CD14-positive monocyte (primary cell): ENCODE measurements around the gene API5. TPM values are rescaled to one million over a fixed set of nuclear protein-coding genes. Genes with fewer than 3 reads are reported as not detected.

ENCODE experiments used
- DNase-seq, 3 donors: peaks; one replicate each; pipeline ENCODE4 v3.0.0-alpha.2; 2011 to 2022
- H2AFZ ChIP-seq: 2 replicates; pipeline ENCODE4 v1.6.0; 2012; ENCODE audit warnings: mild to moderate bottlenecking, low read depth, low read length, inconsistent platforms; ENCODE audit not compliant: insufficient read depth, poor library complexity, severe bottlenecking
- H3K27ac ChIP-seq, 2 donors: 1 replicate in 1 of 2; 2 replicates in 1 of 2; pipeline ENCODE4 v1.5.1; 2012 to 2013; ENCODE audit warnings: low read length in 2 of 2, control low read depth in 1 of 2, inconsistent platforms in 1 of 2, low read depth in 1 of 2, mild to moderate bottlenecking in 1 of 2
- H3K27me3 ChIP-seq, 2 donors: one replicate each; pipeline versions ENCODE4 v1.6.0 to v1.6.1; 2011 to 2013; ENCODE audit warnings: low read length in 2 of 2; ENCODE audit not compliant: control insufficient read depth in 2 of 2, insufficient read depth in 2 of 2
- H3K36me3 ChIP-seq, 2 donors: replicated peaks in 1 of 2; 1 replicate in 1 of 2; 2 replicates in 1 of 2; pipeline versions ENCODE4 v1.5.1 to v1.6.1; 2012 to 2013; ENCODE audit warnings: low read length in 2 of 2, control low read depth in 1 of 2, inconsistent platforms in 1 of 2, mild to moderate bottlenecking in 1 of 2; ENCODE audit not compliant: insufficient read depth in 2 of 2, control insufficient read depth in 1 of 2
- H3K4me1 ChIP-seq, 2 donors: 1 replicate in 1 of 2; 2 replicates in 1 of 2; pipeline versions ENCODE4 v1.5.1 to v1.6.1; 2012 to 2013; ENCODE audit warnings: low read length in 2 of 2, control low read depth in 1 of 2, inconsistent platforms in 1 of 2, mild to moderate bottlenecking in 1 of 2, moderate library complexity in 1 of 2; ENCODE audit not compliant: insufficient read depth in 2 of 2, control insufficient read depth in 1 of 2
- H3K4me2 ChIP-seq: replicated peaks from 2 replicates; pipeline ENCODE3; 2012; ENCODE audit warnings: low read length, moderate library complexity, mild to moderate bottlenecking; ENCODE audit not compliant: poor library complexity, severe bottlenecking; ENCODE audit errors: extremely low read depth
- H3K4me3 ChIP-seq, 3 experiments: fragments of 200-600 bp in 1 of 3; sonication (generic) in 1 of 3; replicated peaks in 1 of 3; 1 replicate in 2 of 3; 2 replicates in 1 of 3; pipeline ENCODE4 v1.5.1; 2011 to 2013; ENCODE audit warnings: low read length in 3 of 3, mild to moderate bottlenecking in 3 of 3, control low read depth in 2 of 3, low read depth in 2 of 3, inconsistent platforms in 1 of 3, moderate library complexity in 1 of 3
- H3K79me2 ChIP-seq: 2 replicates; pipeline ENCODE4 v1.6.0; 2012; ENCODE audit warnings: mild to moderate bottlenecking, control low read depth, inconsistent platforms, low read length, moderate library complexity; ENCODE audit not compliant: insufficient read depth
- H3K9ac ChIP-seq: 2 replicates; pipeline ENCODE4 v1.6.0; 2017; ENCODE audit warnings: low read length, mild to moderate bottlenecking; ENCODE audit not compliant: insufficient read depth, poor library complexity, severe bottlenecking
- H3K9me3 ChIP-seq, 2 donors: replicated peaks in 1 of 2; 1 replicate in 1 of 2; 2 replicates in 1 of 2; pipeline versions ENCODE4 v1.5.1 to v1.6.1; 2012 to 2013; ENCODE audit warnings: low read length in 2 of 2, control low read depth in 1 of 2; ENCODE audit not compliant: control insufficient read depth in 1 of 2, insufficient read depth in 1 of 2
- H4K20me1 ChIP-seq: 2 replicates; pipeline ENCODE4 v1.6.0; 2012; ENCODE audit warnings: mild to moderate bottlenecking, low read length, control low read depth, moderate library complexity; ENCODE audit not compliant: insufficient read depth
- H3K27ac Mint-ChIP-seq, 7 donors: one replicate each; pipeline ENCODE4 v1.8.0; 2020; ENCODE audit warnings: mild to moderate bottlenecking in 7 of 7, mixed read lengths in 7 of 7, moderate library complexity in 6 of 7, inconsistent platforms in 2 of 7
- H3K27me3 Mint-ChIP-seq, 3 donors: one replicate each; pipeline ENCODE4 v1.8.0; 2021 to 2022; ENCODE audit warnings: low read depth in 3 of 3, mild to moderate bottlenecking in 3 of 3, mixed read lengths in 3 of 3, moderate library complexity in 3 of 3, inconsistent platforms in 1 of 3
- H3K36me3 Mint-ChIP-seq, 2 donors: one replicate each; pipeline ENCODE4 v1.8.0; 2020; ENCODE audit warnings: mixed read lengths in 2 of 2, inconsistent platforms in 1 of 2, mild to moderate bottlenecking in 1 of 2
- H3K4me1 Mint-ChIP-seq: one replicate; pipeline ENCODE4 v1.8.0; 2020; ENCODE audit warnings: mild to moderate bottlenecking, mixed read lengths
- H3K4me3 Mint-ChIP-seq, 2 donors: one replicate each; pipeline ENCODE4 v1.8.0; 2020; ENCODE audit warnings: mild to moderate bottlenecking in 2 of 2, mixed read lengths in 2 of 2, moderate library complexity in 1 of 2
- H3K9me3 Mint-ChIP-seq, 7 donors: one replicate each; pipeline ENCODE4 v1.8.0; 2020 to 2022; ENCODE audit warnings: mixed read lengths in 7 of 7, mild to moderate bottlenecking in 6 of 7, moderate library complexity in 6 of 7, inconsistent platforms in 2 of 7
- CTCF ChIP-seq: fragments of 200-600 bp; IDR thresholded peaks from one replicate; pipeline ENCODE4 v1.8.0; 2022; ENCODE audit warnings: antibody characterized with exemption, mild to moderate bottlenecking
- WGBS: methylation state at CpG from one replicate; pipeline ENCODE4 v1.1.5; 2013; ENCODE audit warnings: missing lambda C conversion rate; ENCODE audit not compliant: insufficient coverage; 5-methylcytosine and 5-hydroxymethylcytosine counted together
- intact Hi-C, 2 donors: fragments of 100-400 bp; cut with micrococcal nuclease; formaldehyde crosslinking; loops; one replicate each; pipeline versions ENCODE4 v1.15.0 to v1.15.1; 2023
- polyA plus RNA-seq, 3 donors: library from polyadenylated mRNA; depleted of rRNA in 1 of 3; unstranded in 2 of 3; stranded (reverse) in 1 of 3; fragments of 300-500 nt in 2 of 3; fragments of >200 nt in 1 of 3; fragmentation: Illumina TruSeq in 2 of 3; gene quantifications; 1 replicate in 2 of 3; 2 replicates in 1 of 3; pipeline ENCODE4 v1.2.3, GENCODE V29; 2012 to 2021

The API5 gene
- polyA plus RNA-seq, 3 donors: 17.1 to 84.0 (median 65.9) TPM

GRCh38 chr11:43377389-43377788, 65.6 kb downstream of the API5 start:
- no peaks in the 10 kb centered on the region for H3K9me3 ChIP-seq
- H3K4me3 ChIP-seq: no peak overlapping the region
- no peak overlapping the region for H3K27ac ChIP-seq
- DNase-seq: no peak
- Mint-ChIP-seq H3K36me3 (peaks cover 40 to 41% of the 10 kb centered on the region in 2 donors), H3K27me3 (peaks cover 0 to 2% (median 0%) of the 10 kb centered on the region in 3 donors), H3K27ac (no peak overlapping the region), H3K4me3 (no peak overlapping the region), H3K9me3 (no peaks in the 10 kb centered on the region), H3K4me1 (peaks cover 2% of the 10 kb centered on the region)
- H4K20me1 ChIP-seq: peaks cover 47% of the 10 kb centered on the region
- H3K36me3 ChIP-seq: peaks cover 30 to 67% of the 10 kb centered on the region in 2 donors
- no peak overlapping the region for H3K9ac ChIP-seq
- H3K4me2 ChIP-seq: no peak overlapping the region
- no peak for TF ChIP-seq CTCF
- H2AFZ ChIP-seq: no peak overlapping the region
- no peaks in the 10 kb centered on the region for H3K27me3 ChIP-seq
- intact Hi-C loops: no loop called here
- peaks cover 47% of the 10 kb centered on the region for H3K79me2 ChIP-seq
- no peaks in the 10 kb centered on the region for H3K4me1 ChIP-seq

GRCh38 chr11:43378897-43379296, 67.1 kb downstream of the API5 start:
- Histone ChIP-seq H3K4me3 (no peak overlapping the region), H3K79me2 (peaks cover 34% of the 10 kb centered on the region), H3K4me2 (no peak overlapping the region), H3K4me1 (no peaks in the 10 kb centered on the region), H3K9ac (no peak overlapping the region), H2AFZ (no peak overlapping the region), H3K36me3 (peaks cover 25 to 72% of the 10 kb centered on the region in 2 donors), H3K27me3 (no peaks in the 10 kb centered on the region), H3K9me3 (no peaks in the 10 kb centered on the region), H4K20me1 (peaks cover 40% of the 10 kb centered on the region), H3K27ac (no peak overlapping the region)
- no CpG with 5 or more reads among the region's 3 CpGs for WGBS
- Mint-ChIP-seq H3K27ac (no peak overlapping the region), H3K9me3 (no peaks in the 10 kb centered on the region), H3K4me3 (no peak overlapping the region), H3K36me3 (peaks cover 37 to 42% of the 10 kb centered on the region in 2 donors), H3K4me1 (peaks cover 2% of the 10 kb centered on the region), H3K27me3 (peaks cover 0 to 2% (median 0%) of the 10 kb centered on the region in 3 donors)
- no peak for DNase-seq
- intact Hi-C loops: no loop called here
- TF ChIP-seq CTCF: no peak
